K562 (cell line): ENCODE data around the gene ANGEL2. TPM values are rescaled to one million over a fixed set of nuclear protein-coding genes. Genes with fewer than 3 reads are reported as not detected.

Source experiments
- ARID1B ChIP-seq: fragments of 450-650 bp; IDR thresholded peaks from 2 replicates; pipeline ENCODE4 v1.6.1; 2016; ENCODE audit warnings: antibody characterized with exemption, mild to moderate bottlenecking, inconsistent platforms
- ARID3A ChIP-seq: IDR thresholded peaks from 2 replicates; pipeline ENCODE4 v1.6.1; 2012; ENCODE audit warnings: low read depth, low read length, improper control_type of control experiment, borderline replicate concordance
- ATF4 ChIP-seq: fragments of 450-650 bp; formaldehyde crosslinking; IDR thresholded peaks from 2 replicates; pipeline ENCODE4 v1.4.0; 2022; ENCODE audit warnings: mild to moderate bottlenecking, moderate library complexity
- CHD4 ChIP-seq: fragments of 200-600 bp; sonication (generic); IDR thresholded peaks from 3 replicates; pipeline ENCODE4 v1.6.1; 2012; ENCODE audit warnings: low read depth, mild to moderate bottlenecking, mixed read lengths, low read length, inconsistent platforms; ENCODE audit not compliant: insufficient read depth, insufficient replicate concordance, poor library complexity, severe bottlenecking
- E2F3 ChIP-seq: fragments of 250-450 bp; sonication (Bioruptor Pico); IDR thresholded peaks from 2 replicates; pipeline ENCODE4 v1.4.0; 2020; ENCODE audit warnings: mild to moderate bottlenecking
- HMGXB4 ChIP-seq: sonication (generic); formaldehyde crosslinking; IDR thresholded peaks from 2 replicates; pipeline ENCODE4 v1.8.1; 2023; ENCODE audit warnings: mild to moderate bottlenecking, missing genetic modification reagents
- KAT8 ChIP-seq: fragments of 450-650 bp; IDR thresholded peaks from 2 replicates; pipeline ENCODE4 v1.6.1; 2016; ENCODE audit warnings: low read depth, mild to moderate bottlenecking
- KLF1 ChIP-seq: fragments of 450-650 bp; IDR thresholded peaks from 2 replicates; pipeline ENCODE4 v1.6.1; 2016; ENCODE audit warnings: missing genetic modification characterization, missing compliant biosample characterization
- ZNF507 ChIP-seq: conservative IDR thresholded peaks from 2 replicates; pipeline ENCODE4 v1.6.1; 2017; ENCODE audit warnings: missing genetic modification characterization, missing compliant biosample characterization
- ZNF511 ChIP-seq: sonication (generic); formaldehyde crosslinking; IDR thresholded peaks from 2 replicates; pipeline ENCODE4 v1.8.0; 2022; ENCODE audit warnings: mild to moderate bottlenecking, missing genetic modification reagents
- ZNF586 ChIP-seq: fragments of 450-650 bp; formaldehyde crosslinking; conservative IDR thresholded peaks from 2 replicates; pipeline ENCODE4 v1.4.0; 2020; ENCODE audit warnings: mild to moderate bottlenecking, moderate library complexity
- ZNF609 ChIP-seq: sonication (generic); formaldehyde crosslinking; IDR thresholded peaks from 2 replicates; pipeline ENCODE4 v1.8.1; 2023; ENCODE audit warnings: missing genetic modification reagents, mild to moderate bottlenecking, borderline replicate concordance
- ZNF778 ChIP-seq: fragments of 450-650 bp; formaldehyde crosslinking; IDR thresholded peaks from 2 replicates; pipeline ENCODE4 v1.4.0; 2020; ENCODE audit warnings: mild to moderate bottlenecking, moderate library complexity
- polyA plus RNA-seq, 8 experiments: library from polyadenylated mRNA; depleted of rRNA in 4 of 8; stranded (reverse) in 5 of 8; unstranded in 3 of 8; fragments of >200 nt; fragmentation: Nextera tagmentation in 2 of 8; fragmentation: Illumina TruSeq in 1 of 8; extraction: Ambion mirVana in 2 of 8; extraction: Trizol in 1 of 8; gene quantifications; 2 replicates each; pipeline versions ENCODE4 v1.2.1 to v1.2.3, GENCODE V29; 2011 to 2014; ENCODE audit warnings: inconsistent platforms in 1 of 8, missing spikeins in 1 of 8
- total RNA-seq, 7 experiments: library from RNA; depleted of rRNA in 6 of 7; stranded (reverse); fragments of >200 nt in 6 of 7; fragmentation: Illumina TruSeq in 2 of 7; extraction: Trizol in 2 of 7; gene quantifications; 2 replicates each; pipeline versions ENCODE4 v1.2.1 to v1.2.3, GENCODE V29; 2011 to 2021; ENCODE audit warnings: low replicate concordance in 1 of 7

The ANGEL2 gene
- total and polyA plus RNA-seq, 9 of the 15 experiments (the other 6 are each of a cell fraction or from before 2014, with no cell fraction given), result 6.8 to 34.6 (median 26.2) TPM

- TF ChIP-seq HMGXB4 (0 out of 2 replicates have a peak, but pooled peaks have one; percentile 46), ATF4 (CRISPR knock-in tag) (no peak), ZNF609 (CRISPR knock-in tag) (no peak), ARID1B (0 out of 2 replicates have a peak, but pooled peaks have one; percentile 40), CHD4 (no peak), ZNF507 (no peak), E2F3 (CRISPR knock-in tag) (peak; percentile 52; the same call in 1 of the 2 replicates), ARID3A (no peak), ZNF778 (CRISPR knock-in tag) (no peak), KLF1 (tag) (peak; percentile 66; the same call in 1 of the 2 replicates), ZNF511 (CRISPR knock-in tag) (peak; percentile 91), KAT8 (no peak), ZNF586 (CRISPR knock-in tag) (no peak)
Observed at GRCh38 chr1:213015099-213016050, at the start of gene ANGEL2 (continued).
